Smooth muscle cell of bladder (primary cell): ENCODE measurements around the gene RMND5B. TPM values are rescaled to one million over a fixed set of nuclear protein-coding genes. Genes with fewer than 3 reads are reported as not detected.

Experiments
- total RNA-seq: library from RNA; depleted of rRNA; stranded (reverse); fragments of >200 nt; gene quantifications from 2 replicates; pipeline ENCODE4 v1.2.3, GENCODE V29; 2014

Gene RMND5B, protein sequence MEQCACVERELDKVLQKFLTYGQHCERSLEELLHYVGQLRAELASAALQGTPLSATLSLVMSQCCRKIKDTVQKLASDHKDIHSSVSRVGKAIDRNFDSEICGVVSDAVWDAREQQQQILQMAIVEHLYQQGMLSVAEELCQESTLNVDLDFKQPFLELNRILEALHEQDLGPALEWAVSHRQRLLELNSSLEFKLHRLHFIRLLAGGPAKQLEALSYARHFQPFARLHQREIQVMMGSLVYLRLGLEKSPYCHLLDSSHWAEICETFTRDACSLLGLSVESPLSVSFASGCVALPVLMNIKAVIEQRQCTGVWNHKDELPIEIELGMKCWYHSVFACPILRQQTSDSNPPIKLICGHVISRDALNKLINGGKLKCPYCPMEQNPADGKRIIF
- 17.6 and 20.6 TPM in 2 replicates for total RNA-seq

DNA sequence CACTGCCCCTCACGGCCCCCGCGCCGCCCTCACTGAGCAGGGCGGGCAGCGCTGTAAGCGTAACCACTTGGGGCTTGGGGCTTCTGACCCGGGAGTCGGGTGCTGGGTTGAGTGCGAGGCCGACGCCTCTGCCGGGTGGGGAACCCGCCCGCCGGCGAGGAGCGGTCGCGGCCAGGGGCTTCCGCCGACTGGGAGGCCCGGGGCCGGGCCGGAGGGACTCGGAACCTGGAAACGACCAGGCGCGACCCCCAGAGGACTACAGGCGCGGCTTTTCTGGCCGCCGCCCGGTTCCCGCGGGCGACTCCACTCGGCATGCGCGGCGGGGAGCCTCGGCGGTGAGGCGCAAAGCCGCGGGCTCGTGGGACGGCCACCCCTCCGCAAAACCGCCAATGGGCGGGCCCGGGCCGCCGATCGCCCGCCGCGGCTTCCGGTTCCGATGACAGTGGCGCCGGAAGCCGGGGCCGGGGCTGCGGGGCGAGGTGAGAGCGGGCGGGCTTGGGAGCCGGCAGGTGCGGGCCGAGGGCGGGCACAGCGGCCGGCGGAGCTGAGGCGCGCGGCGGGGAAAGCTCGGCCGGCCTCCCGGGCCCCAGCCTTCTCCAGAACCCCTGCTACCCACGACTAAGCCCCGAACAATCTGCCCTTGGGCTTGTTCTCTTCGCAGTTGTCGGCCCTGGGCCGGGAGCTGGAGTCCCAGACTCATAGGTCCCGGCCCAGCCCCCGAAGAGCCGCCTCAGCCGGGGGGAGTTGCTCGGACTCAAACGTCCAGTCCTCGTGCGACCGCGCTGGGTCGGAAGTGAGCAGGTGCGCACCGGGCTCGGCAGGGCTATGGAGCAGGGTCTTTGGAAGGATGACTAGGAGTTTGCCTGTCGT lies at the start of gene RMND5B:
TSS of gene RMND5B (plus strand) at position 439 of the 870 bp plus-strand sequence. CDS start 7,106 bp downstream, outside the sequence.

DNA sequence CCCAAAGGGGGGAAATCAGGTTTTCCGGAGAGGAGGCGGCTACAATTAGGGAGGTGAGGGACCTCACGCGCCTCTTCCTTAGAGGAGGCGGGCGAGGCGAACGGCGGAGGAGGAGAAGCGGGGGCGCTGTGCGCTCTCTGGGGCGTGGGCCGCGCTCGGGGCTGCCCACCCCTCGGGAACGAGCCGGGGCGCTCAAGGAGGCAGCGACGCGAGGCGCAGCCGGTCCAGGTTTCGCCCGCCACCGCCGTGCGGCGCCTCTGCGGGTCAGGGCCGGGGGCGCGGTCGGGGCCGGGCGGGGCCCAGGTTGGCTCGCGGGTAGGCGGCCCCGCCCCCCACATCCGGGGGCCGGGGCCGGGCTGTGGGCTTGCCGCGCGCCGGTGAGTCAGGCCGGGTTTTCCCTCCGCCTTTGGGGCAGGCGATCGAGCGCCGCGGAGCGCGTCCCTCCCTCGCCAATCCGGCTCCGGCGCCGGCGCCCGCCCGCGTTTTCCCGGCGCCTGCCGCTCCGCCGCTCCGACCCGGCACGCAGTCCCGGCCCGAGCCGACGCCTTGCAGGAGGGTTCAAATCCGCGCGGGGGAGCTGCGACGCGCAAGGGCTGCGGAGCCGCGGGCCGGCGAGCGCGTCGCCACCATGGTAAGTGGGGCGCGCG lies 17.6 kb upstream of the RMND5B start, which contains the start of gene N4BP3:
TSS of gene N4BP3 (plus strand) at position 392 of the 647 bp plus-strand sequence. CDS start 6,052 bp downstream, outside the sequence.

DNA sequence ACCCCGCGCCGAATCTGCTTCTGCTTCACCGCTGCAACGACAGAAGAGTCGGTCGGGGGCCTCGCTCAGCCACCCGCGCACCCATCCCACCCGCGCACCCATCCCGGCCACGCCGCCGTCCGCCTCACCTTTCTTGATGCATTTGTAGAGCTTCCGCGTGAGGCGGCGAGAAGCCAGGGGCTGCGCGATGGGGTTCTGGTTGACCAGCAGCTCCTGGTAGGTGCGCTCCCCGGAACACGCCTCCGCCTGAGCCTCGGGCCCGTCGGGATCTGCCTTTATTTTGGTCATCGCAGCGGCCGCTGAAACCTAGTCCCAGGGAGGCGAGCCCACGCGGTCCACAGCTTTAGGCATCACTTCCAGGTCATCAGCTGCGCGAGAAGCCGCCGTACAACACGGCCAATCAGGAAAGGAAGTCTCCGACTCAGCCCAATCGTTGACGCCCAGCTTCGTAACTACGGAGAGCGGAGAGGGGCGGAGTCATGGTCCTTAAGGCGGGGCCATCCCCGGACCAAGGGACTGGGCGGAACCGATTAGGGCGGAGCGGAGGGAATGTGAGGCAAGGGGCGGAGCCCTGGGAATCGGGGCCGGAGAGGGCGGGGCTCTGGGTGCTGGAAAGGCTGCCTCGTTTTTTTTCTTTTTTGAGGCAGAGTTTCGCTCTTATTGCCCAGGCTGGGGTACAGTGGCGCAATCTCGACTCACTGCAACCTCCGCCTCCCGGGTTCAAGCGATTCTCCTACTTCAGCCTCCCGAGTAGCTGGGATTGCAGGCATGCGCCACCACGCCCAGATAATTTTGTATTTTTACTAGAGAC lies 22.9 kb downstream of the RMND5B start, which contains the start of gene NHP2:
TSS of gene NHP2 (minus strand) at position 356 of the 811 bp plus-strand sequence. CDS start at position 288, 68 bp downstream.

DNA sequence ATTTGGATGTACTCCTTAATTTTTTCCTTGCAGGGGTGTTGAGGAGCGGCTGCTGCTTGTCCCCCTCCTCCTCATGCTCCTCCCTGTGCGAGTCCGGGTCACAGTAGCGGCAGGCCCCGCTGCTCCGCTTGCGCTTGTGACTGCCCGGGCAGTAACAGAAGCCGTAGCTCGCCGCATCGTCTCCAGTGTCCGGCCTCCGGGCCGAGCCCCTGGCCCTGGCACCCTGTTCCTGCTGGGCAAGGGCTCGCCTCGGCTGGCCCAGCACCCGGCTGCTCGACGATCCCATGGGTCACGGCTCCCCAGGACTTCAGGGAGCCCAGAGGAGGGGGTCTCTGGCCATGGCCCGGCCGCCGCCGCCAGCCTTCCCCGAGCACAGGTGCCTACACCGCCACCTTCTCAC lies 56.2 kb downstream of the RMND5B start, which contains the start of gene GMCL2:
TSS of gene GMCL2 (minus strand) at position 358 of the 400 bp plus-strand sequence. CDS start at position 286, 72 bp downstream.

Other genes with a start within 250 kb of the RMND5B start
- gene PROP1, start 134.8 kb upstream of the RMND5B start, total RNA-seq = not detected in 2 replicates
- 0.71 and 0.83 TPM in 2 replicates for gene N4BP3, start 17.5 kb upstream of the RMND5B start, total RNA-seq
- 91.4 and 95.0 TPM in 2 replicates for gene NHP2, start 22.9 kb downstream of the RMND5B start, total RNA-seq
- gene GMCL2, start 56.4 kb downstream of the RMND5B start, total RNA-seq = not detected in 2 replicates
- 30.0 and 44.9 TPM in 2 replicates for gene HNRNPAB, start 73.5 kb downstream of the RMND5B start, total RNA-seq
- gene PHYKPL, start 101.8 kb downstream of the RMND5B start, total RNA-seq = 29.7 and 32.9 TPM in 2 replicates